ENCODE data around the gene IGSF9.

DNA sequence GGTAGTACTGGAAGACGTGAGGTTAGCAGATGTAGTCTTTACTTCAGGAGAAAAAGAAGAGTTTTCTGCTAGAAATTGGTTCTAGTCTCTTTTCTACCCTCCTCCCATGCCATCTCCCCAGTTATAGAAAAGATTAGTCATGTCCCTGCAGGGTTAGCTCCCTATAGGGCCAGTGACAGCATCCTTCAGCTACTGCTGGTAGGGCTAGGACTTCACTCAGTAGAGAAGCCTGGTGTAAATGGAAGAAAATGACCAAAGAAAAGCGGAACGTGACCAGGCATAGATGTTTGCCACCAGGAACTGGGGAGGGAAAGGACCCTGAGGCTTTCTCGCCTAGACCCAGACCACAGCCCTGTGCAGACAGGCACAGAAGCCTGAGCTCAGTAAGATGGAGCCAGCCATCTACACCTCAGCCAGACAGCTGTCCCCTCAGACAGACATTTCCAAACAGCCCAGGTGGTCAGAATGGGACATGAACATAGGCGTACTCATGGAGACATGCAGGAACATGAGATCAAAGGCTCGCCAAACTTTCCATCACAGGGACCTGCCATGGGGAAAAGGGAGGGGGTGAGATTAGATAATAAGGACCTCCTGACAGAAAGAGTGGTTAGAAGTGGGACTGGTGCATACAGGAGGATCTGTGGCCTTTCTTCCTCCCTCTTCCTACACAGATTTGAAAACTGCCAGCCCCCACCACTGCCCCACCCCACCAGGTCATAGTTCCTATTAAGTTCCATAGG lies 32.1 kb upstream of the IGSF9 start:
- TF ChIP-seq FOXM1 (IDR thresholded peaks at IDR 0.05; ENCODE audit: borderline replicate concordance) (no peak), NFRKB (IDR thresholded peaks at IDR 0.05) (no peak), ELF4 (IDR thresholded peaks at IDR 0.05) (no peak), CTBP1 (IDR thresholded peaks at IDR 0.05; ENCODE audit: borderline replicate concordance) (no peak), FOXA1 (IDR thresholded peaks at IDR 0.05) (no peak), FOXK2 (IDR thresholded peaks at IDR 0.05) (no peak), ARNT (IDR thresholded peaks at IDR 0.05) (no peak), SUZ12 (IDR thresholded peaks at IDR 0.05) (no peak), L3MBTL2 (conservative IDR thresholded peaks at IDR 0.05) (no peak), SP1 (IDR thresholded peaks at IDR 0.05) (no peak)
